HEK293 (cell line): ENCODE data around the gene SLAMF9.

Source experiments
- ZNF23 ChIP-seq: fragments of 450-650 bp; formaldehyde crosslinking; IDR thresholded peaks from 2 replicates; pipeline ENCODE4 v1.5.1; 2016; ENCODE audit warnings: missing biosample characterization, missing genetic modification characterization, borderline replicate concordance
- ZNF324 ChIP-seq: fragments of 450-650 bp; formaldehyde crosslinking; IDR thresholded peaks from 2 replicates; pipeline ENCODE4 v1.5.1; 2016; ENCODE audit warnings: missing biosample characterization, missing genetic modification characterization

DNA sequence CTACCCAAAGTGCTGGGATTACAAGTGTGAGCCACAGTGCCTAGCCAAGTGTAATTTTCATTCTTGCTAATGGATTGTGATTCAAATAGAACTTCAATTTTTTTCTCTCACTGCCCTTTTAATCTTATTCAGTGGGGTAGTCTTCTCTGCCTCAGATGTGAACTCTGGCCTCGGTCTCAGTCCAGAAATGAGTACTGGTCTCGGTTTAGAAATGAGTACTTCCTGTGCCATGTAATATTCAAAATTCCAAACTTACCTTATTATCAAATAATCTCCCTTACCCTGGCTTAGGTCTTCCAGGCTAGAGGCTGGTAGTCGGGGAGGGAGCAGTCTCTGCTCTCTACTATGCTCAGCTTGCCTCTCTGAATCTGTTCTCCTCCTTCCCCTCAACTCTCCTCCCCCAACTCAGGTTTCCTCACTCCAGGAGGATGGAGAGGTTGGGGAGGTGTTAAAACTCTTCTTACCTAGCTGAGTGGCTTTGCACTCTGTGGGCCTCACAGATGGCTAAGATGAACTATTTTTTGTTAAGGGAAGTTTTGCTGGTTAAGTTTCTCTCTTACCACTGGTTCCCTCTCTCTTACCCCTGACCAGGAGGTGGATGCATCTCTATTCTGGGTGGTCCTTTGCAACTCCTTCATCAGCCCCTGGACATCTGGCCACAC, 4.8 kb upstream of the SLAMF9 start:
- no peak for TF ChIP-seq ZNF23
- no peak for TF ChIP-seq ZNF324 (tag by site-specific recombination)
